Measurements from ENCODE around the gene PRCC.

Gene PRCC

GRCh38 chr1:156767101-156767878, at the start of gene PRCC:
Gene PRCC, plus strand, starts transcription at chr1:156767535. Its CDS starts 237 bp downstream, at chr1:156767772.
- peak; percentile 100 for DNase-seq

- DNase-seq: no peak
Observed at GRCh38 chr1:156721131-156721530, 46.2 kb upstream of the PRCC start.

GRCh38 chr1:156721535-156721934, 45.8 kb upstream of the PRCC start:
- no peak for DNase-seq

GRCh38 chr1:156725683-156726280, 41.6 kb upstream of the PRCC start:
- DNase-seq: peak; percentile 87

GRCh38 chr1:156726549-156727226, 40.6 kb upstream of the PRCC start:
- peak; percentile 16 for DNase-seq

GRCh38 chr1:156727492-156727891, 39.8 kb upstream of the PRCC start:
- no peak for DNase-seq

- peak; percentile 89 for DNase-seq
Observed at GRCh38 chr1:156727926-156728598, 39.3 kb upstream of the PRCC start, which contains the start of gene METTL25B. Gene METTL25B, plus strand, starts transcription at chr1:156728469. Its CDS starts 636 bp downstream, at chr1:156729105.

- DNase-seq: peak; percentile 93
Observed at GRCh38 chr1:156728599-156729462, 38.5 kb upstream of the PRCC start, which contains the start of gene ISG20L2. Gene ISG20L2, minus strand, starts transcription at chr1:156728766. Its CDS starts 1,114 bp downstream, at chr1:156727652.

- no peak for DNase-seq
Observed at GRCh38 chr1:156733989-156734584, 33.2 kb upstream of the PRCC start.

GRCh38 chr1:156738407-156738806, 28.9 kb upstream of the PRCC start:
- DNase-seq: no peak

GRCh38 chr1:156738916-156739315, 28.4 kb upstream of the PRCC start:
- no peak for DNase-seq

GRCh38 chr1:156740237-156740740, 27.0 kb upstream of the PRCC start:
- no peak for DNase-seq

GRCh38 chr1:156740741-156741480, 26.4 kb upstream of the PRCC start, which contains the start of gene MRPL24:
Gene MRPL24, minus strand, starts transcription at chr1:156741088. Its CDS starts 2,384 bp downstream, at chr1:156738704.
- peak; percentile 99 for DNase-seq

- DNase-seq: no peak
Observed at GRCh38 chr1:156741481-156741983, 25.8 kb upstream of the PRCC start.

GRCh38 chr1:156742017-156742416, 25.3 kb upstream of the PRCC start:
- DNase-seq: no peak

- no peak for DNase-seq
Observed at GRCh38 chr1:156742801-156743200, 24.5 kb upstream of the PRCC start.

GRCh38 chr1:156743367-156744302, 23.7 kb upstream of the PRCC start:
- no peak for DNase-seq

GRCh38 chr1:156744344-156744743, 23.0 kb upstream of the PRCC start:
- DNase-seq: no peak

- DNase-seq: no peak
Observed at GRCh38 chr1:156744786-156745419, 22.4 kb upstream of the PRCC start.

Data from midbrain (tissue), 1 donor.